KMS-11 (cell line): ENCODE results near the gene WBP1L.

ENCODE experiments used
- H2AFZ ChIP-seq: fragments of 200-600 bp; sonication (generic); 2 replicates; pipeline ENCODE4 v1.6.1; 2016; ENCODE audit warnings: antibody characterized with exemption, mixed run types, low read depth
- H3K27ac ChIP-seq: fragments of 200-600 bp; sonication (generic); 2 replicates; pipeline ENCODE4 v1.6.1; 2016; ENCODE audit warnings: mild to moderate bottlenecking, mixed run types
- H3K27me3 ChIP-seq: fragments of 200-600 bp; sonication (generic); 2 replicates; pipeline ENCODE4 v1.6.1; 2017; ENCODE audit warnings: mild to moderate bottlenecking, low read depth, mixed run types, moderate library complexity; ENCODE audit not compliant: insufficient read depth
- H3K36me3 ChIP-seq: fragments of 200-600 bp; sonication (generic); 2 replicates; pipeline ENCODE4 v1.6.1; 2017; ENCODE audit warnings: mild to moderate bottlenecking, mixed run types; ENCODE audit not compliant: insufficient read depth
- H3K4me1 ChIP-seq: fragments of 200-600 bp; sonication (generic); 2 replicates; pipeline ENCODE4 v1.6.1; 2016; ENCODE audit warnings: mild to moderate bottlenecking, low read depth, mixed run types; ENCODE audit not compliant: poor library complexity, severe bottlenecking
- H3K4me2 ChIP-seq: fragments of 200-600 bp; sonication (generic); 2 replicates; pipeline ENCODE4 v1.7.0; 2016; ENCODE audit warnings: mild to moderate bottlenecking, mixed run types
- H3K4me3 ChIP-seq: fragments of 200-600 bp; sonication (generic); IDR thresholded peaks from 2 replicates; pipeline ENCODE4 v1.6.1; 2017; ENCODE audit warnings: low read depth, low read length, mixed read lengths; ENCODE audit not compliant: insufficient read depth
- H3K79me2 ChIP-seq: fragments of 200-600 bp; sonication (generic); 2 replicates; pipeline ENCODE4 v1.6.1; 2016; ENCODE audit warnings: low read depth, mixed run types; ENCODE audit not compliant: insufficient read depth
- H3K9ac ChIP-seq: fragments of 200-600 bp; sonication (generic); 2 replicates; pipeline ENCODE4 v1.6.1; 2016; ENCODE audit warnings: mild to moderate bottlenecking, mixed run types
- H4K20me1 ChIP-seq: fragments of 200-600 bp; sonication (generic); 2 replicates; pipeline ENCODE4 v1.6.1; 2016; ENCODE audit warnings: mild to moderate bottlenecking, mixed run types; ENCODE audit not compliant: insufficient read depth
- TF ChIP-seq, protein P1 (sequence below): fragments of 200-600 bp; sonication (generic); conservative IDR thresholded peaks from 2 replicates; pipeline ENCODE4 v1.6.1; 2017; ENCODE audit warnings: low read depth, mild to moderate bottlenecking, antibody characterized with exemption, low read length, moderate library complexity, mixed read lengths

WBP1L gene

DNA sequence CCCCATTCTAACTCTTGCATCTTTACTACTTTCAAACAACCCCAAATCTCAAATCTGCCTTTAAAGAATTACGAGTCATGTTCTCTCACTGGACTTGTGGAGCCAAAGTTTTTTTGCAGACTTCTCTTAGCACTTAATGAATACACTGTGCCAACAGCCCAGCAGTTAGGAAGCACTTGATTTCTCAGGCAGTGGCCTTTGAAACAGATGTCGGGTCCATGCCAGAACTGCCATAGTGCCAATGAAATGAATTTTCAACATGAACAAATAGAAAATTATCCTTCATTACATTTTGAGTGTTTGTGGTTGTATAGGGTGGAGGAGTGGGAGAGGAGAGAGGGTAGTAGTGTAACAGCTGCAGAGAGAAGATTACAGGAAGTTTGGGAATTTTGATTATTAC lies 116.2 kb downstream of the WBP1L start:
- Histone ChIP-seq H3K79me2 (peaks cover 5% of the 10 kb centered on the region; the same call in 1 of the 2 replicates), H3K27ac (no peak overlapping the region), H2AFZ (no peak overlapping the region), H3K36me3 (no peaks in the 10 kb centered on the region), H3K4me3 (no peak overlapping the region), H3K9ac (no peak overlapping the region), H3K4me2 (no peak overlapping the region), H4K20me1 (no peaks in the 10 kb centered on the region), H3K4me1 (peaks cover 5% of the 10 kb centered on the region), H3K27me3 (no peaks in the 10 kb centered on the region)
- TF ChIP-seq, protein P1, sequence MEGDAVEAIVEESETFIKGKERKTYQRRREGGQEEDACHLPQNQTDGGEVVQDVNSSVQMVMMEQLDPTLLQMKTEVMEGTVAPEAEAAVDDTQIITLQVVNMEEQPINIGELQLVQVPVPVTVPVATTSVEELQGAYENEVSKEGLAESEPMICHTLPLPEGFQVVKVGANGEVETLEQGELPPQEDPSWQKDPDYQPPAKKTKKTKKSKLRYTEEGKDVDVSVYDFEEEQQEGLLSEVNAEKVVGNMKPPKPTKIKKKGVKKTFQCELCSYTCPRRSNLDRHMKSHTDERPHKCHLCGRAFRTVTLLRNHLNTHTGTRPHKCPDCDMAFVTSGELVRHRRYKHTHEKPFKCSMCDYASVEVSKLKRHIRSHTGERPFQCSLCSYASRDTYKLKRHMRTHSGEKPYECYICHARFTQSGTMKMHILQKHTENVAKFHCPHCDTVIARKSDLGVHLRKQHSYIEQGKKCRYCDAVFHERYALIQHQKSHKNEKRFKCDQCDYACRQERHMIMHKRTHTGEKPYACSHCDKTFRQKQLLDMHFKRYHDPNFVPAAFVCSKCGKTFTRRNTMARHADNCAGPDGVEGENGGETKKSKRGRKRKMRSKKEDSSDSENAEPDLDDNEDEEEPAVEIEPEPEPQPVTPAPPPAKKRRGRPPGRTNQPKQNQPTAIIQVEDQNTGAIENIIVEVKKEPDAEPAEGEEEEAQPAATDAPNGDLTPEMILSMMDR: no peak

DNA sequence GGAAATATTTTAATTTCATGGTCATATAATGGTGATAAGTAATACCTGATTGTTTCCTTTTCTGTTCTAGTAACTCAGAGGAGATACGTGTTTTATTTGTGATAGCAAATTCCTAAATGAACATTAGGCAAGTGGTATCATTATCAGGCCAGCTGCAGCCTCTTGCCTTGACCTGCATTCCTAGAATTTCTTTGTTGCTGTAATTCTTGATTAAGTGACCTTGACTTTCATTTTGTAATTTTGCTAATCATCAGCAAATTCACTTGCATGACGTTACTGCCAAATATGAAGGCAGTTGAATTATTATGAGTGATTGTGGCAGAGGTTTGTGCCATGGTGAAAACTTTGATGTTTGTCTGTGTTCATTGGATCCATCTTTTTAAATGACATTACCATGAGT lies 119.9 kb downstream of the WBP1L start:
- TF ChIP-seq, protein P1: no peak
- H3K27me3 ChIP-seq: no peaks in the 10 kb centered on the region
- H3K4me3 ChIP-seq: no peak overlapping the region
- no peak overlapping the region for H3K9ac ChIP-seq
- no peak overlapping the region for H3K4me2 ChIP-seq
- no peak overlapping the region for H3K27ac ChIP-seq
- no peaks in the 10 kb centered on the region for H3K79me2 ChIP-seq
- H3K4me1 ChIP-seq: no peaks in the 10 kb centered on the region
- no peaks in the 10 kb centered on the region for H3K36me3 ChIP-seq
- no peak overlapping the region for H2AFZ ChIP-seq
- no peaks in the 10 kb centered on the region for H4K20me1 ChIP-seq

DNA sequence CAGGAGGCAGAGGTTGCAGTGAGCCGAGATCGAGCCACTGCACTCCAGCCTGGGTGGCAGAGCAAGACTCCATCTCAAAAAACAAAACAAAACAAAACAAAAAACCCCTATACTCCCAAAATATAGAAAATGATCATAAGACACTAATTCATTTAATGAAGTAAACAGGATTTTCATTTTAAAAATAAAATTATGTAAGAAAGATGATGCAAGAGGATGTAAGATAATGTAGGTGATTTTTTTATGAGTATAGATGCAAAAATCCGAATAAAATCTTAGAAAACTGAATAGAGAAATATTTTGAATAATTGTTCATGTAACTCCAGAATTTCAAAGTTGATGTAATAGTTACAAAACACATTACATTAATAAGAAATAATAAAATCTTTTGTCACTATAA lies 121.9 kb downstream of the WBP1L start:
- no peak overlapping the region for H3K27ac ChIP-seq
- no peaks in the 10 kb centered on the region for H4K20me1 ChIP-seq
- no peaks in the 10 kb centered on the region for H3K4me1 ChIP-seq
- no peaks in the 10 kb centered on the region for H3K79me2 ChIP-seq
- TF ChIP-seq, protein P1: no peak
- H3K9ac ChIP-seq: no peak overlapping the region
- H3K4me3 ChIP-seq: no peak overlapping the region
- H3K36me3 ChIP-seq: no peaks in the 10 kb centered on the region
- H2AFZ ChIP-seq: no peak overlapping the region
- no peak overlapping the region for H3K4me2 ChIP-seq
- no peaks in the 10 kb centered on the region for H3K27me3 ChIP-seq
